ENCODE results near the gene CKMT2. TPM values are rescaled to one million over a fixed set of nuclear protein-coding genes. Genes with fewer than 3 reads are reported as not detected.
"Not testable (repeated sequence)": the region's sequence is repeated elsewhere in the genome, so short reads cannot be mapped to it uniquely, and the experiment has no call there.

The CKMT2 gene
- total and polyA plus RNA-seq, 2 donors: 6.9 to 8.4 TPM

DNA sequence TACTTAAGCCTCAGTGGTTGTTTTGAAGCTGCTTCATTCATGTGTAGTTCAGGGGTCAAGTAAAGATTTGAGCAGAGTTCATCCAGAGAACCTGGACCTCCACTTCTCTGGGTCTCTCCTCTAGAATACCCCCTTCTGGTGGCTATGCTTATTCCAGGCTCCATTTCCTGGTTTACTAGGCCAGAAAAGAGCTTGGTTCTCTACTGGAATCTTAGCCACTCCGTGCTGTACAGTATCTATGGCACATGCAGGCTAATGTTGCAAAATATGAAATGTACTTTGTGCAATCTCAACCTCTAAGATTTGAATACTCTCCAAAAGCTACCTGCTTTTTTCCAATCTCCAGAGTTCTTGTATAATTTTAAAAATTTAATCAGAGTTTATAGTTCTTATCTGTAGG, 50.9 kb downstream of the CKMT2 start:
- H3K4me1 ChIP-seq (ENCODE audit: insufficient read depth): no peaks in the 10 kb centered on the region
- no peak overlapping the region for H3K4me3 ChIP-seq (ENCODE audit: low read depth, low read length)
- DNase-seq (ENCODE audit: extremely low spot score): no peak
- 97% methylated on average over 1 of the region's 1 CpG for WGBS
- no peak overlapping the region for H3K27ac ChIP-seq (ENCODE audit: low read depth)
- H3K36me3 ChIP-seq (ENCODE audit: insufficient read depth): no peaks in the 10 kb centered on the region

- H3K36me3 ChIP-seq (ENCODE audit: insufficient read depth): no peaks in the 10 kb centered on the region
- no peak for DNase-seq (ENCODE audit: extremely low spot score)
- H3K4me1 ChIP-seq (ENCODE audit: insufficient read depth): no peaks in the 10 kb centered on the region
- H3K4me3 ChIP-seq (ENCODE audit: low read depth, low read length): no peak overlapping the region
- 73% methylated on average over 3 of the region's 3 CpGs for WGBS
- no peak overlapping the region for H3K27ac ChIP-seq (ENCODE audit: low read depth)
Measured at GRCh38 chr5:81286059-81286617, 53.0 kb downstream of the CKMT2 start.

- DNase-seq (ENCODE audit: extremely low spot score): no peak
- WGBS: 82% methylated on average over 4 of the region's 4 CpGs
- H3K4me3 ChIP-seq (ENCODE audit: low read depth, low read length): no peak overlapping the region
Measured at GRCh38 chr5:81288021-81288433, 54.9 kb downstream of the CKMT2 start.

DNA sequence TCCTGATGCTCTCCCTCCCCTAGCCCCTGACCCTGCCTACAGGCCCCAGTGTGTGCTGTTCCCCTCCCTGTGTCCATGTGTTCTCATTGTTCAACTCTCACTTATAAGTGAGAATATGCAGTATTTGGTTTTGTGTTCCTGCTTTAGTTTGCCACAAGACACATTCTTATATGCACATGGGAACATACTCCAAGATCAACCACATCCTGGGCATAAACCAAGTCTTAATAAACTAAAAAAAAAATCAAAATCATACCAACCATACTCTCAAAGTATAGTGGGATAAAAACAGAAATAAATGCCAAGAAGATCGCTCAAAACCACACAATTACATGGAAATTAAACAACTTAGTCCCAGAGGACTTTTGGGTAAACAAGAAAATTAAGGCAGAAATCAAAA, 57.0 kb downstream of the CKMT2 start:
- Histone ChIP-seq H3K27ac (ENCODE audit: low read depth) (no peak overlapping the region), H3K4me3 (ENCODE audit: low read depth, low read length) (no peak overlapping the region), H3K36me3 (ENCODE audit: insufficient read depth) (no peaks in the 10 kb centered on the region), H3K4me1 (ENCODE audit: insufficient read depth) (no peaks in the 10 kb centered on the region)
- WGBS: 85% methylated on average over 1 of the region's 1 CpG
- no peak for DNase-seq (ENCODE audit: extremely low spot score)

More at GRCh38 chr5:81288021-81288433, 54.9 kb downstream of the CKMT2 start:
- H3K4me1 ChIP-seq (ENCODE audit: insufficient read depth): no peaks in the 10 kb centered on the region
- H3K36me3 ChIP-seq (ENCODE audit: insufficient read depth): no peaks in the 10 kb centered on the region
- no peak overlapping the region for H3K27ac ChIP-seq (ENCODE audit: low read depth)

- Histone ChIP-seq H3K4me1 (ENCODE audit: insufficient read depth) (no peaks in the 10 kb centered on the region), H3K27ac (ENCODE audit: low read depth) (no peak overlapping the region), H3K4me3 (ENCODE audit: low read depth, low read length) (no peak overlapping the region), H3K36me3 (ENCODE audit: insufficient read depth) (no peaks in the 10 kb centered on the region)
- over 99% methylated on average over 2 of the region's 2 CpGs for WGBS
- DNase-seq (ENCODE audit: extremely low spot score): no peak
Measured at GRCh38 chr5:81292130-81292529, 59.0 kb downstream of the CKMT2 start.

DNA sequence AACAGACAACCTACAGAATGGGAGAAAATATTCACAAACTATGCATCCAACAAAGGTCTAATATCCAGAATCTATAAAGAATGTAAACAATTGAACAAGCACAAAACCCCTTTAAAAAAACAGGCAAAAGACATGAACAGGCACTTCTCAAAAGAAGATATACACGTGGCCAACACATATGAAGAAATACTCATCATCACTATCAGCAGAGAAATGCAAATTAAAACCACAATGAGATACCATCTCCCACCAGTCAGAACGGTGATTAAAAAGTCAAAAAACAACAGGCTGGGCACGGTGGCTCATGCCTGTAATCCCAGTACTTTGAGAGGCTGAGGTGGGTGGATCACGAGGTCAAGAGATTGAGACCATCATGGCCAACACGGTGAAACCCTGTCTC, 60.9 kb downstream of the CKMT2 start:
- not testable (repeated sequence) for DNase-seq (ENCODE audit: extremely low spot score); H3K36me3 ChIP-seq (ENCODE audit: insufficient read depth); H3K27ac ChIP-seq (ENCODE audit: low read depth); H3K4me1 ChIP-seq (ENCODE audit: insufficient read depth); H3K4me3 ChIP-seq (ENCODE audit: low read depth, low read length)
- WGBS: 93% methylated on average over 5 of the region's 5 CpGs

DNA sequence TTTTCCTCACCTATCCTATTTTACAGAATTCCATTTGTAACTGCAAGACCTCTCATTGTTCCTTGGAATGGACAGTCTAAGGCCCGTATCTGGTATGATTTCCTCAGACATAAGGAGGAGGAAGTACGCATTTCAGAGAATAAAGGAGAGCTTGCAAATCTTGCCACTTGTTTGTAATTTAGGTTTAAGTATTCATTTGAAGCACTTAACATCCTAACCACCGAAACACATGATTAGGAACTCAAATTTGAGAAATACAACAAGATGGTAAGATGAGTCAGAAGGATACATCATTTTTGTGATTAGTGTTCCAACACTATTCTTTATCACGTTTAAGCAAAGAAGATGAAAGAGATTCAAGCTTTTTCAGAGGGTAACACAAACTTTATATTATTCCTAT, 64.4 kb downstream of the CKMT2 start:
- peaks cover 3% of the 10 kb centered on the region for H3K4me1 ChIP-seq (ENCODE audit: insufficient read depth)
- WGBS: 84% methylated on average over 4 of the region's 4 CpGs
- DNase-seq (ENCODE audit: extremely low spot score): no peak
- H3K36me3 ChIP-seq (ENCODE audit: insufficient read depth): no peaks in the 10 kb centered on the region
- no peak overlapping the region for H3K4me3 ChIP-seq (ENCODE audit: low read depth, low read length)
- H3K27ac ChIP-seq (ENCODE audit: low read depth): no peak overlapping the region

DNA sequence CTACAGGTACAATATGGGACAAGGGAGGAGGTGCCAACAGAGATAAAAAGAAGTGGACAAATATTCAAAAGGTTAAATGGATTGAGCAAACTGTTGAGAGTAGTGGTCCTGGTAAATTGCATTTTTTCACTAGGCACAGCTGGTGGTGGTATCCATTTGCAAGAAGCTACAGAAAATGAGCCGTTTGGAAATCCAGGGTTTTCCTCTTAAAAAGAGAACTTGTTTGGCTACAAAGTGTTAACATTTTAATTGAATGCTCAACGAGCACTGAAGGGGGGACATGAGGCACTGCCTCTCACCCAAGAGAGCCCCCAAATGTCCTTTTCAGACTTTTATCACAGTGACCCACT, 67.8 kb downstream of the CKMT2 start:
- no peaks in the 10 kb centered on the region for H3K36me3 ChIP-seq (ENCODE audit: insufficient read depth)
- peak overlapping the region; percentile 75 for H3K27ac ChIP-seq (ENCODE audit: low read depth)
- H3K4me3 ChIP-seq (ENCODE audit: low read depth, low read length): peak overlapping the region; percentile 79
- peaks cover 3% of the 10 kb centered on the region for H3K4me1 ChIP-seq (ENCODE audit: insufficient read depth)
- no peak for DNase-seq (ENCODE audit: extremely low spot score)
- WGBS: 0% methylated on average over 2 of the region's 2 CpGs

DNA sequence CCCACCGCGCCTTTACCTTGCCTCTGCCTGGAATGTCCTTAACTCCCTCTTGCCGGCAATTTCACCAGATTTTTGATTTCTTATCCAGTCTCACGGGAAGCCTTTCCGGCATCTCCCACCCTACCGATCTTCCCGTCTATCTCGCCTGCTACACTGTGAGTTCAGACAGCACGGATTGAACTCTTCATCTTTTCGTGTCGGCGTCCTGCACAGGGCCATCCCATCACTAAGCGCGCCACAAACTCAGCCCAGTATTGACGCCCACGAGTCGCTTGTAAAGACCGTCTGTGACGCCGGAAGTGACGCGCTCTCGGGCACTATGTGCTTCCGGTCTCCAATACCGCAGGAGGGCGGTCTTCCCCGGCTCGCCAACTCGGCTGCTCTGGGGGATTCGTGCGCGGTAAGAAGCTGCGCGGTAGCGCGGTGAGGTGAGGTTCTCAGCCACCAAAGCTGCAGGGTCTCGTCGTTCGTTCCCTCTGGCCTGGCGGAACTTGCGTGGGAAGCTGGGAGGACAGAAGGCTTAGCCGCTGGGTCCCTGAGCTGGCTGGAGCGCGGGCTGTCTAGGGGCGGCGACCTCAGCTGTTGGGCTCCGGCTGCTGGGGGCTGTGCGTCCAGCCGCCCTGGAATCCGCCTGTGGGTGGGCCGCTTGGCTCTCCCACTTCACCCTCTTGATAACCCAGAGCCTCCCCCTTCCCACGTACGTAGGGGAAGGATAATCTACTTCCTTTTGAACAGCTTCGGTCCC, 68.3 kb downstream of the CKMT2 start, which contains the start of gene ZCCHC9:
Gene ZCCHC9 (plus strand): TSS at position 317 of the 745 bp plus-strand sequence. CDS start 3,171 bp downstream, outside the sequence.
- peak within 1 kb of the TSS; percentile 79 for H3K4me3 ChIP-seq (ENCODE audit: low read depth, low read length)
- H3K4me1 ChIP-seq (ENCODE audit: insufficient read depth): peaks cover 3% of the 10 kb centered on the region
- no peaks in the 10 kb centered on the region for H3K36me3 ChIP-seq (ENCODE audit: insufficient read depth)
- WGBS: under 1% methylated on average over 54 of the region's 54 CpGs
- peak; percentile 93 for DNase-seq (ENCODE audit: extremely low spot score)
- peak within 1 kb of the TSS; percentile 79 for H3K27ac ChIP-seq (ENCODE audit: low read depth)

- Histone ChIP-seq H3K4me1 (ENCODE audit: insufficient read depth) (peaks cover 3% of the 10 kb centered on the region), H3K4me3 (ENCODE audit: low read depth, low read length) (no peak overlapping the region), H3K27ac (ENCODE audit: low read depth) (no peak overlapping the region), H3K36me3 (ENCODE audit: insufficient read depth) (no peaks in the 10 kb centered on the region)
- no peak for DNase-seq (ENCODE audit: extremely low spot score)
- WGBS: 88% methylated on average over 5 of the region's 5 CpGs
Measured at GRCh38 chr5:81302596-81302995, 69.5 kb downstream of the CKMT2 start.

- 79% methylated on average over 1 of the region's 1 CpG for WGBS
Measured at GRCh38 chr5:81303563-81303962, 70.4 kb downstream of the CKMT2 start.

GRCh38 chr5:81305785-81306184, 72.7 kb downstream of the CKMT2 start:
- Histone ChIP-seq H3K36me3 (ENCODE audit: insufficient read depth) (no peaks in the 10 kb centered on the region), H3K4me3 (ENCODE audit: low read depth, low read length) (no peak overlapping the region), H3K27ac (ENCODE audit: low read depth) (no peak overlapping the region), H3K4me1 (ENCODE audit: insufficient read depth) (peaks cover 3% of the 10 kb centered on the region)
- no peak for DNase-seq (ENCODE audit: extremely low spot score)

More at GRCh38 chr5:81303563-81303962, 70.4 kb downstream of the CKMT2 start:
- peaks cover 3% of the 10 kb centered on the region for H3K4me1 ChIP-seq (ENCODE audit: insufficient read depth)
- no peak overlapping the region for H3K4me3 ChIP-seq (ENCODE audit: low read depth, low read length)
- H3K36me3 ChIP-seq (ENCODE audit: insufficient read depth): no peaks in the 10 kb centered on the region
- H3K27ac ChIP-seq (ENCODE audit: low read depth): no peak overlapping the region
- DNase-seq (ENCODE audit: extremely low spot score): no peak

DNA sequence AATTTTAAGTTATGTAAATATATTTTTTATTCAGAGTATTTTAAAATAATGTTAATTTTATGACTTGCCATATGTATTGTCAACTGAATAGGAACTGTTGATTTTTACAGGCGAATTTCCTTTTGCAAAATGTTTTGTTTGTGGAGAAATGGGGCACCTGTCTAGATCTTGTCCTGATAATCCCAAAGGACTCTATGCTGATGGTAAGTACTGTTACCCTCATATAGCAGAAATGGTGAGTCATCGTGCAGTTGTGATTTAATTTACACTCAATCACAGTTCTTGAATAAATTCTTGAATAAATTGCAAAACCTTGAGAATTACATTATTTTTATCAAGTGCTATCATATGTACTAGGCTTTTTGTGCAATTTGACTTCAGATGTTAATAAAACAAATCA, 75.7 kb downstream of the CKMT2 start:
- no peaks in the 10 kb centered on the region for H3K36me3 ChIP-seq (ENCODE audit: insufficient read depth)
- H3K4me1 ChIP-seq (ENCODE audit: insufficient read depth): no peaks in the 10 kb centered on the region
- 90% methylated on average over 2 of the region's 2 CpGs for WGBS
- DNase-seq (ENCODE audit: extremely low spot score): no peak
- no peak overlapping the region for H3K27ac ChIP-seq (ENCODE audit: low read depth)
- H3K4me3 ChIP-seq (ENCODE audit: low read depth, low read length): no peak overlapping the region

DNA sequence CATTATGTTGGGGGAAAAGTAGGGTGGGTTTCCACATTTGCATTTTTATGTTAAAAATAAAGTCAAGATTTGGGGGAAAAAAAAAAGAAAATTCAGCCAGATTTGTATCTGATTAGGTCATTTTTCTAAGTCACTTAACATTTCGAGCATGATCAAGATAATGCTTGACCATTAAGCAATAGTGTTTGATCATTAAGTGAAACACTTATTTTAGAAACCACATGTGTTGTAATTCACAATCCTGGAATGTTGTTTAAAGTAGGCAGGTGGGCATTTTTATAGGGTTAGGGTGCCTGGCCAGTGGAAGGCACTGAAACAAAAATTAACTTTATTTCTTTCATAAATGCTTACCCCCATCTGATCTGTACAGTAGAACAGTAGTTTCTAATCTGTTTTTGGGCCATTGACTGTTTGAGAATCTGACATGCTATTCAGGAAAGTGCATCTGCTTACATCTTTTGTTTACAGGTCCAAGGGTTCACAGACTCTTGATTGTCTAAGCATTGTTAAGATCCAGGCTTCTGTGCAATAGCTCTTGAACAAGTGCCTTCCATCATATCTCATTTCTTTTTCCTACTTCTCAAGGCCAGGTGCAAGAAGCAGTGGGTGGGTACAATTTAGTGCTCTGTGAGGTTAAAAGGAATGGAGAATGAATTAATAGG, 77.4 kb downstream of the CKMT2 start:
- Histone ChIP-seq H3K4me3 (ENCODE audit: low read depth, low read length) (no peak overlapping the region), H3K36me3 (ENCODE audit: insufficient read depth) (no peaks in the 10 kb centered on the region), H3K27ac (ENCODE audit: low read depth) (no peak overlapping the region), H3K4me1 (ENCODE audit: insufficient read depth) (no peaks in the 10 kb centered on the region)
- WGBS: 80% methylated on average over 1 of the region's 1 CpG
- no peak for DNase-seq (ENCODE audit: extremely low spot score)

Data from urinary bladder (tissue), 4 donors.